HK-2 (cell line): ENCODE results near the gene KIF5A.
A peak's percentile ranks its signal among the peaks of the same experiment; 100 is the strongest.
"Not testable (repeated sequence)": the region's sequence is repeated elsewhere in the genome, so short reads cannot be mapped to it uniquely, and the experiment has no call there.

Experiments used
- DNase-seq: peaks from one replicate; pipeline ENCODE4 v3.0.0-alpha.2; 2018; ENCODE audit not compliant: unreplicated experiment

Gene KIF5A

DNA sequence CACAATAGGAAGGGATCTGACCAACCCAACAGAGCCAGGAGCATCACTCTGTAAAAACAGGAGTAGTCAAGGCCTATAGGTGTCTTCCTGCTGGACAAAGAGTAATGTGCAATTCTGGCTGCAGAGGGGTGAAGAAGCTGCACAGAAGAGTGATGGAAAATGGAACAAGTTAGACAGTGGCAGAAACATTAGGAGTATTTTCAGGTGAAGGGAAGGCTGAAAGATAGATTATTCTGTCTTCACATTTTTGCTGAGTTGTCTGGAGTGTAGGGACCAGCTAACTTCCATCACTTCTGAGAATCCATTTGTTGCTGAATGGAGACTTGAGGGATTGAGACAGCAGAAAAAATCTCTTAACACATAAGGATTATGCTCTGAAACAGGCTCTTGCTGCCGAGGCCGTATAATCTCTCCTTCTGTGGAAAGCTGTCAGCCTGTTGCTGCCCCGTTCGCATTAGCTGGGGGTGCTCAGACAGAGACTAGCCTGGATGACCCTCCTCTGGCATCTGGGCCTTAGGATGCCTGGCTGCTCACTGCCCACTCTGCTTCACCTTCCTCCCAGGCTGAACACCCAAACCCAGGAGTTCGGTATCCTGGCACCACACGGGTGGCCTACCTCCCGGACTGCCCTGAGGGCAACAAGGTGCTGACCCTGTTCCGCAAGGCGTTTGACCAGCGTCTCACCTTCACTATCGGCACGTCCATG lies 58.3 kb downstream of the KIF5A start:
- no peak for DNase-seq

DNA sequence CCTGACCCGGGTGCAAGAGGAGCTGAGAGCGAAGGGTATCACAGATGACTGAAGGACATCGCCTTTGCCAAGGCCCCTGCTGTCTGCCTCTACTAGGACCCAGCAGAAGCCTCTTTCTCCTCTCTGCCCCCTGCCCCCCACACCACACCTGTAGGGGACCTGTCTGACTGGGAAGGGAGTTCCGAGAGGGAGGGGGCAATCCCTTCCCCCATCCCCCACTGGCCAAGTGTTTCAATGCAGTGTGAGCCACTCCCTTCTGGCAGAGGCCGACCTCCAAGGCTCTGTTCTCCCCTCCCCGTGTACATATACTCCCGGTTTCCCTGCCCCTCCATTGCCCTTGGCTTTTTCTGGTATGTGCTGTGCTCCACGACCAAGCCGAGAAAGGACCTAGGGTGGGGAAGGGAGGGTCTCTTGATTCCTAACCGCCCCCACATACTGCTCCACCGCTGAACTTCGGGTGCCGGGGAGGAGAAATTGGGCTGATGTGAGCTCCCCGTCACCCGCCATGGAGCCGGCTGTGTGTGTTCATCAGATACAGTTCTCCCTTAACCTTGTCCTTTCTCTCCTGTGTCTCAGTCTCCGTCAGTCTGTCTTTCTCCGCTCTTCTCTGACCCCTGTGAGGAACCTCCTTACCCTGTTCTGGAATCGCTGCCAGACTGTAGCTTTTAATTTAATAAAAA lies 59.4 kb downstream of the KIF5A start:
- DNase-seq: no peak

DNA sequence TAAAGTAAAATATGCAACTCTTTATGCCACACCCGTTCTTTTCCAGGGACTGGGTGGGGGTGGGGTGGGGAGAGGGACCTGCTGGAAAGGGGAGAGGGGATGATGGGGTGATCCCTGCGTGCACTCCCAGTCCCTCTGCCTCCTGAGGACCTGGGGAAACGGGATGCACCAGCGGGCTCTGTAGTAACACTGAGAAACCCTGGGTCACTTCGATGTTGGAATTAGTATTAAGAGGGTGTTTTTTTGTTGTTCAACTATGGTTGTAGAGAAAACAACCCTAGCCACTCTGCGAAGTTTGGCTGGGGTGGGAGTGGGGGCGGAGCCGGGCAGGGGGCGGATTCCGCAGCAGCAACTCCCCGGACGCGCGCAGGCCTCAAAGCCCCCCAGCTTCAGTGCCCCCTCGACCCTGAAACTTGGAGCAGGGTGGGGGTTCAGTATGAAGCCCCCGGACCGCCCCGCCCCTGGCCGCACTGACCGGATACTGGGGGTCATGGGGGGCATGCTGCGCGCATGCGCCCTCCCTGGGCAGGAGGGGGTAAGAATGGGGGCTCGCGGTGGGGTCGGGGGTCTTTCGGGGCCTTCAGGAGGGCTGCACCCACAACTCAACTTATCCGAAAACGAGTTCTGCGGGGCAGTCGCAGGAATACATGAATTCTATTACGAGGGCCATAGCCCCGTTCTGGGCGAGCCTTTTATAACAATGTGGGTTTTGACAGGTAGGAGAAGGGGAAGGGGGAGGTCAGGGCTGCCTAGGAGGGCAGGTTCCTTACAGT lies 60.1 kb downstream of the KIF5A start:
- DNase-seq: no peak

DNA sequence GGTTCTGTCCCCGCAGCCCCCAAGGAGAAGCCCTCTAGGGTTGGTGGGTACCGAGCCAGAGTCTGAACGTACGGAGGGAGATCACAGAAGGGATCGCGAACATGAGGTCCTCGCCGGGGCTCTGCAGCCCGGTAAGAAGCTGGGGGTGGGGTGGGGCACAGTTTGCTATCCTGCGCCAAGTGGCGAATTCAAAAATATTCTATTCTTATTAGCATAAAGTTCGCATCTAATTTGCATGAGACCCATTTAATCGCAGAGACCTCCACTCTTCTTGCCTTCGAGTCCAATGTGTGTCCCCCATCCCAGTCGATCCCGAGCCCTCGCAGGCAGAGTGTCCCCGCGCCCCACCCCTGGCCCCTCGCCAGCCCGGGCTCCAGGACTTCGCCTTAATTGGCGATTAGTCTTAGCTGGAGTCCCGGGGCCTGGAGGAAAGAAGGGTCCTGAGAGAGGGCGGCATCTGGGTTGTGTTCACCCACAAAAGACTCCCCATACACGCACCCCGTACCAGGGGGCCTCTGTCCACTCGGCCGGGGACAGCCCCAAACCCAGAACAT lies 60.8 kb downstream of the KIF5A start:
- no peak for DNase-seq

DNA sequence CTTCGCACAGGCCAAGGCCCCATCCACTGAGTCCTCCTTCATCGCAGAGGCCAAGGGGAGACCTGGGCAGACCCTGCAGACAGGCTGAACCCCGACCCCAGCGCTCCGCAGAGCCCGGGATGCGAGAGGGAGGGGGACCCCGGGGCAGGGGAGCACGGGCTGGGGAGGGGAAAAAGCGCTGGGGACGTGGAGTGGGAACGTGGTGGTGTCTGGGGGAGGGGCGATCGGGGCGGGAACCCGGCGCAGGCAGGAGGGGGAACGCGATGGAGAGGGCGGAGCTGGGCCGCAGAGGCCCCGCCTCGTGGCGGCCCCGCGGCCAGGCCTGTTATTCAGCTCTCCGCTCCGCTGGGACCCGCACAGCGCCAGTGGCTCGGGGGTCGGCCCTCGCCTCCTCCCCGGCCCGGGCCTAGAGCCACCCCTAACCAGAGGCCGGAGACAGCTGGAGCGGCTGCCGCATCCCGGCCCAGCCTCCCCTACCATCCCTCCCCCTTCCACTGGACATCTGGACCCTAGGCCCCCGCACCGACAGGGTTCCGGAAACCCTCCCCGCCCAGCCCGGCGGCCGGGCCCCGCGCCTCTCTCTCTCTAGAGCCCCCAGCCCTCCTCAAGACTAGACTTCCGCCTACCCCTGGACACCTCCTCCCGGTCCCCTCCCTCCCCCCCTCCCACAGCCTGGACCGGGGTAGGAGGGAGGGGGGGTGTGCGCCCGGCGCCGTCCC lies 61.4 kb downstream of the KIF5A start, which contains the start of gene ARHGEF25:
Gene ARHGEF25 (plus strand): TSS at position 328 of the 719 bp plus-strand sequence. CDS start 460 bp downstream, outside the sequence.
- peak; percentile 54 for DNase-seq

DNA sequence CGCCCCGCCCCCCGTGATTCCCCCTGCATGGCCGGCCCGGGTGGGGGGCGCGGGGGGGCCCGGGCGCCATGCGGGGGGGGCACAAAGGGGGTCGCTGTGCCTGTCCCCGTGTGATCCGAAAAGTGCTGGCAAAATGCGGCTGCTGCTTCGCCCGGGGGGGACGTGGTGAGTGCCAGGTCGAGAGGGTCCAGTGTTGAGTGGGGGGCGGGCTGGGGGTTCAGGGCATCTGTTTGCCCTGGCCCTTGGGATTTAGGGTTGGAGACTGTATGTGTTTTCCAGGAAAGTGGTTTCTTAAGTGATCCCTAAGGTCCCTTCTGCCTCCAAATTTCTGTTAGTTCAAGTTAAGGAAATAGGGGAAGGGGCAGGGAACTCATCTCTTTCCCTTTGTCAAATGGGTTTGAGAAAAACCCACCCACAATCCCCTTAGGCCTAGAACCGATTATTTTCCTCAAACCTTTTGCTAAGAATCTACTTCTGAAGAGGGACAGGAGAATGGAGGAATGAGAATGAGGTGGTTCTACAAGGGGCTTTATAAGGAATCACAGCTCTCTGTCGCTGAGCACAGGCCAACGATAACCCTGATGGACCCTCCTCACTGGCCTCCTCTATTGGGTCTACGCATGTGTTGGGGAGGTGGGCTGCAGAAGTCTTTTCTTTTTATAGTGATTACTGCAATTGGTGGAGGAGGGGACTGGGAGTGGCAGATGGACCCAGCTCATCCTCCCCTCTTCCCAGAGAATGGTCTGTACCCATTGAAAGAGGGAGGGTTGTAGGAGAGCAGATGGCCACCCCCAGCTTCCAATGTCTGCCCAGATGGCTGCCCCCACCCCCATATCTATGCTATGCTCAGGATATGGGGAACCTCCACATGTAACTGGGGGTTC lies 62.2 kb downstream of the KIF5A start:
- no peak for DNase-seq

DNA sequence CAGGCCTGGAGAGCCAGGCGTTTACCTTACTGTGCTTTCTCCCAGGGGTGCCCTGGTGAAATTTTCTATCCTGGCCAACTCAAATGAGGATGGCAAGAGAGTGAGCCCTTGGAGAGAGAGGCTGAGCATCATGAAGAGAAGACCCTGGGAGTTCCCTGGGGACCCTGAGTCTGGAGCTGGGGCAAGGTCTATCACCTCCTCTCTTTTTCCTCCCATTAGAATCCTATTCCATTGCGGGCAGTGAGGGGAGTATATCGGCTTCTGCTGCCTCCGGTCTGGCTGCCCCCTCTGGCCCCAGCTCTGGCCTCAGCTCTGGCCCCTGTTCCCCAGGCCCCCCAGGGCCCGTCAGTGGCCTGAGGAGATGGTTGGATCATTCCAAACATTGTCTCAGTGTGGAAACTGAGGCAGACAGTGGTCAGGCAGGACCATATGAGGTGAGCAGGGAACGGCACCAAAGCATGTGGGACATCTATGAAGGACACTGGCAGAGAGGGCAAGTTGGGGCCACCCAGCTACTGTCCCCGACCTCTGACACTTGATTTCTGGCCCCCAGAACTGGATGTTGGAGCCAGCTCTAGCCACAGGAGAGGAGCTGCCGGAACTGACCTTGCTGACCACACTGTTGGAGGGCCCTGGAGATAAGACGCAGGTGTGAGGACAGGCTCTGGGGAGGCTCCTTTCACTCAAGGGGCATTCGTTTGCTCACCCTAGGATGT lies 63.0 kb downstream of the KIF5A start:
- DNase-seq: no peak

DNA sequence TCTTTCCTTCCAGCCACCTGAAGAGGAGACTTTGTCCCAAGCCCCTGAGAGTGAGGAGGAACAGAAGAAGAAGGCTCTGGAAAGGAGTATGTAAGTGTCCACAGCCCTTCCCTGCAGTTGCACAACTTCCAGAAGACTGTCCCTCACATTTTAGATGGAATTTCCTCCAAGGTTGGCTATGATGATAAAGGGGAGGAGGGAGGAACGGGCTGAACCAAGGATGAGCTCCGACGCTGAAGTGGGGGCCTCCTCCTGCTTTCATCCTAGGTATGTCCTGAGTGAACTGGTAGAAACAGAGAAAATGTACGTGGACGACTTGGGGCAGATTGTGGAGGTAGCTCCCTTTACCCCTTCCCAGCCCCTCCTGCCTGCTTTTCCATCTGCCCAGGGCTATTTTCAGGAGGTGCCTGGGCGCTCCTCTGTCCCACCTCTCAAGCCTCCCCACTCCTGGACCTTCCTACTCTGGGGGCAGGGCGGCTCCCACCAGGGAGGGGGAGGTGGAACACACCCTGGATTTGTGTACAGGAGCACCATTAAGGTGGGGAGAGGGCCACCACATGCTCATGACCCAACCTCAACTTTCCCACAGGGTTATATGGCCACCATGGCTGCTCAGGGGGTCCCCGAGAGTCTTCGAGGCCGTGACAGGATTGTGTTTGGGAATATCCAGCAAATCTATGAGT lies 63.7 kb downstream of the KIF5A start:
- DNase-seq: no peak

DNA sequence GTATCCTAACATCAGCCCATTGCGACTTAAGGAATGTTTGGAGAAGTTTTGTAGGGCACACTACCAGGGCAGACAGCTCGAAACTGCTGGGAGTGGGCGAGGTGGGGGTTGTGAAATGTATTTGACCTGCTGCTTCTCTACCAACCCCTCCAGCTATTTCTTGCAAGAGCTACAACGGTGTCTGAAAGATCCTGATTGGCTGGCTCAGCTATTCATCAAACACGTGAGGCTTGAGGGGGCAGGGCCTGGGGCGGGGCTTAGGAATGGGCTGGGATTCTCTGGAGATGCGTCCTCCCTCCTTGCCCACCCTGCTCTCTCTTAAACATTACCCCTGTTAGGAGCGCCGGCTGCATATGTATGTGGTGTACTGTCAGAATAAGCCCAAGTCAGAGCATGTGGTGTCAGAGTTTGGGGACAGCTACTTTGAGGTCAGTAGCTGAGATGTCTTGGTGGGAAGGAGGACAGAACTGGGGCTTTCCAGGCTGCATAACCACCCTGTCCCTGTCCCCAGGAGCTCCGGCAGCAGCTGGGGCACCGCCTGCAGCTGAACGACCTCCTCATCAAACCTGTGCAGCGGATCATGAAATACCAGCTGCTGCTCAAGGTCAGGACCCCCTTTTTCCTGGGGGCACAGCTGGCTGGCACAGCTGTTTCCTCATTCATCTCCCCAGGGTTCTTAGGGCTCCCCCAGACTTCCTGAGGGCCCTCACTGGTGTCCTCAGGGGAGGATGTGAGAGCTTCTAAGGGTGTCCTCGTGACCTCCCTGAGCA lies 64.5 kb downstream of the KIF5A start:
- no peak for DNase-seq

DNA sequence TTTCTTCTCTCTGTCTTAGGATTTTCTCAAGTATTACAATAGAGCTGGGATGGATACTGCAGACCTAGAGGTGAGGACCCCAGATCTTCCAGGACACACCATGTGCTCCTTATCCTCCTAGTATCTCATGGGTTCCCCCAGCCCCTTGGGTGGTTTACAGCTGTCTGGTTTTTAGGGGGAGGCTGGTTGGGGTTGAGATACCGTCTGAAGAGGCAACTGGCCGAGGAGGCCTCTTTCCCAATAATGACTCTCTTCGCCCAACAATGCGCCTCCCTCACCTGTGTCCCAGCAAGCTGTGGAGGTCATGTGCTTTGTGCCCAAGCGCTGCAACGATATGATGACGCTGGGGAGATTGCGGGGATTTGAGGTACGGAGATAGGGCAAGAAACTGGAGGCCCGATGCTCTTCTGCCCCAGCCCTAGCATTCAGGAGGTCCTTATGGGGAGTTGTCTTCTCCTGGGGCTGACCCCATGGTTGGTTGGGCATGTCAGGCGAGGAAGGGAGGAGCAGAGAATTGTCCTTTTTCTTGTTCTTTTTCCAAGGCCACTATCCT lies 65.2 kb downstream of the KIF5A start:
- no peak for DNase-seq

DNA sequence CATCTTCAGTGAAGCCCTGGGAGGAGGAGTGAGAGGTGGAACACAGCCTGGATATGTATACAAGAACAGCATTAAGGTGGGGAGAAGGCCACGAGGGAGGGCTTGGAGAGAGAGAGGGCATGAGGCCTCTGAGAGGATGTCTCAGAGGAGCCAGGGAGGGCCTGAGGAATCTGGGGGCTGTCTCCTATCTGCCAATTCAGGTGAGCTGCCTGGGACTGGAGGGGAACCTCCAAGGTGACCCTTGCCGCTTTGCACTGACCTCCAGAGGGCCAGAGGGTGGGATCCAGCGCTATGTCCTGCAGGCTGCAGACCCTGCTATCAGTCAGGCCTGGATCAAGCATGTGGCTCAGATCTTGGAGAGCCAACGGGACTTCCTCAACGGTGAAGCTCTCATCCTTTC lies 65.8 kb downstream of the KIF5A start:
- no peak for DNase-seq

DNA sequence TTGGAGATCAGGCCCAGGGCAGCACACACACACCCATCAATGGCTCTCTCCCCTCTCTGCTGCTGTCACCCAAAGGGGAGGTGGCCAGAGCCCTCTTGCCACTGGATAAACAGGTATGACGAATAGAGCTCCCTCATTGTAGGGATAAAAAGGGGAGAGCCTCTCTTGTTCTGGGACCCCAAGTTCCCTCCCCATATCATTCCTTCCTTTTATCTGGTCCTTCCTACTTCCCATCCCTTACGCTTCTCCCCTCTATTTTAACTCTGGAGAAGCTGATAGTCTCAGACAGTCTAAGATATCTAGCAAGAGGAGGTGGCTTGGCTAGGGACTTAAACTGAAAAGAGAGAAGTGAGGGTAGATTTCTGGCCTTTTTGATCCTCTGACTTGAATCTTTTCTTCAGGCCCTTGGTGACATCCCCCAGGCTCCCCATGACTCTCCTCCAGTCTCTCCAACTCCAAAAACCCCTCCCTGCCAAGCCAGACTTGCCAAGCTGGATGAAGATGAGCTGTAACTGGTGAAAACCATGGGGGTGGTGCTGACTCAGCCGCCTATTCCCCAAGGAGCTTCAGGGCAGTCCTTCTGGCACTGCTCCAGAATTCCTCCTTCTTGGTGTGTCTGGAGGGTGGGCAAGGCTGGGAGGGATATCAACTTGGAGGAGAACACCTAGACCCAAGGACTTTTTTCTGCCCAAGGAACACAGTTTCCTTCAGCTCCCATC lies 66.7 kb downstream of the KIF5A start:
- DNase-seq: no peak

DNA sequence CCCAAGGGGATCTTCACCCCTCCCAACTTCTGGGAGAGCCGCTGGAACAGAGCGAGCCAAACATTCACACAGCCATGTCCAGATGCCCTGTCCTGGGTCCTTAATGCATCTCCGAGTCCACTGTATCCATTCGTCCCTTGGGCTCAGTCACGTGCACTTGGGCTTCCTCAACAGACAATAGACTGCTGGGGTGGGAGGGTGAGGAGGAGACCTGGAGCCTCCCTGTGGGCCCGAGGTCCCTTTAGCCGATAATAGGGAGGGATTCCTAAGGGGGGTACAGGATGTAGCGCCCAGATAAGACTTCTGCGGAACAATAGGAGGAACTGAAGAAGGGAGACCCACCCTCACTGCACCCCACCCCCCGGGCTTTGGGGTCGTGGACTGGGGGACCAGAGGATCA lies 68.1 kb downstream of the KIF5A start:
- DNase-seq: no peak

DNA sequence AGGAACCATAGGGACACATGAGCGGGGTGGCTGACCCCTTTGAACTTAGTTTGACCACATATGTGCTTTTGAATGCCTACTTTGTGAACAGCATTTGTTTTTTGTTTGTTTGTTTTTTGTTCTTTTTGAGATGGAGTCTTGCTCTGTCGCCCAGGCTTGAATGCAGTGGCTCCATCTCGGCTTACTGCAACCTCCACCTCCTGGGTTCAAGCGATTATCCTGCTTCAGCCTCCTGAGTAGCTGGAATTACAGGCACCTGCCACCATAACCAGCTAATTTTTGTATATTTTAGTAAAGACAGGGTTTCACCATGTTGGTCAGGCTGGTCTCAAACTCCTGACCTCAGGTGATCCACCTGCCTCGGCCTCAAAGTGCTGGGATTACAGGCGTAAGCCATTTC lies 68.6 kb downstream of the KIF5A start:
- not testable (repeated sequence) for DNase-seq

DNA sequence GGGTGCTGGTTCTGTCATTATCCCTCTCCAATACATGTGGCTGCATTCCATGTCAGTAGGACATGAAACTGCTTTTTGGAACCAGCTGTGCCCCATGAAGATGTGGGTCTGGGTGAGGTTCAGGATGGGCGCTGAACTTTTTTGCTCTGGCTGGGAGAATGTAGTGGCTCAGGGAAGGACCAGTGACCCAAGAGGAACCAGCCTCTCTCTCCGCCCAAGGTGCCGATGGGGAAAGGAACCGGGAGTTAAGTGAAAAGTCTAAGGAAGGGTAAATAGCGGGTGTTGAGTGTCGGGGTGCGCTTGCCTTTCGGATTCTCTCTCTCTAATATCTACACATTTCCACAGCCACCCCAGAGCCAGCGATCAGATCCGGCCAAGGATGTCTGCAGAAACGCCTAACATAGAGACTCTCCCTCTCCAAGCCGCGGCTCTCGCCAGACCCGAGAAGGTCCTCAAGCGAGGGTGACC lies 69.2 kb downstream of the KIF5A start:
- no peak for DNase-seq

DNA sequence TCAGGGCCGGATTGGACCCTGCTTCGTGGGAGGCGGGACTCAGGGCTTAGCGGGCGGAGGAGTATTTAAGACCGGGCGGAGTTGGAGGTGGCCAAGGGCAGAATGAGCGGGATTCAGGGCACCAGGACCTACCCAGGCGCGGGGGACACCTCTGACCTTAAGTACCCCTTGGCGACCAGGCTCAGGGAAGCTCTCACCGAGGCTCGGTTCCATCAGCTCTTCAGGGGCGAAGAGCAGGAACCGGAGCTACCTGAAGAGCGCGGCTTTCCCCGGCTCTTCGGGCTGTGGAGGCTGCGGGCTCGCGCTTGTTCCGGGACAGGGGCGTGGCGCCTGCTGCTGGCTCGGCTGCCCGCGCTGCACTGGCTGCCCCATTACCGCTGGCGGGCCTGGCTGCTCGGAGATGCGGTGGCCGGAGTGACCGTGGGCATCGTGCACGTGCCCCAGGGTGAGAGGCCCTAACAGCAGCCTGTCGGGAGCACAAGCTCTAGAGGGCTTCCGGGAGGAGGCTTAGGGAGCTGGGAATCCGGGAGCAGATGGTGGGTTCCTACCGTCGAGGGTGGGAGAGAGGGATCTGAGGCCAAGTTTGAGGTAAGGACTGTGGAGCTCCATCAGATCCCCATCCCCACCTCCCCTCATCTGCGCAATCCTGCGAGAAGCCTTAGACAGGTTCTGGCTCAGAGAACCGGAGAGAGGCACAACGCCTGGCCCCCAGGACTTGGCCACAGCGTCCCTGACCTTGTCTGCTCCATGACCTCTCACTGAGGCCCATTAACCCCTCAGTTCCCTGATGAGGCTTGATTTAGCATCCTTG lies 69.8 kb downstream of the KIF5A start:
- no peak for DNase-seq
